Hippocampal formation (tissue), 2 donors: ENCODE measurements around the gene KHDRBS2.

Source experiments
- DNase-seq, 2 donors: peaks; one replicate each; lab custom pipeline; 2025; lab: John Stamatoyannopoulos, UW

Gene KHDRBS2

GRCh38 chr6:62035952-62036351 is 250.1 kb downstream of the KHDRBS2 start:
- DNase-seq, result no peak

- DNase-seq, result no peak
Measured at GRCh38 chr6:62013719-62014118, 272.3 kb downstream of the KHDRBS2 start.

GRCh38 chr6:62009445-62009844 is 276.6 kb downstream of the KHDRBS2 start:
- DNase-seq, result no peak

GRCh38 chr6:61989616-61990015 is 296.4 kb downstream of the KHDRBS2 start:
- DNase-seq, result no peak

- DNase-seq, result no peak
Measured at GRCh38 chr6:61980622-61981021, 305.4 kb downstream of the KHDRBS2 start.

- DNase-seq, result no peak
Measured at GRCh38 chr6:61977947-61978346, 308.1 kb downstream of the KHDRBS2 start.

GRCh38 chr6:61977099-61977498 is 308.9 kb downstream of the KHDRBS2 start:
- DNase-seq, result no peak

GRCh38 chr6:61959196-61959595 is 326.8 kb downstream of the KHDRBS2 start:
- DNase-seq, result no peak

GRCh38 chr6:61953851-61954250 is 332.2 kb downstream of the KHDRBS2 start:
- DNase-seq, result no peak

GRCh38 chr6:61951586-61951985 is 334.4 kb downstream of the KHDRBS2 start:
- no peak for DNase-seq

GRCh38 chr6:61950811-61951210 is 335.2 kb downstream of the KHDRBS2 start:
- DNase-seq, result no peak

- no peak for DNase-seq
Measured at GRCh38 chr6:61949971-61950370, 336.1 kb downstream of the KHDRBS2 start.

GRCh38 chr6:61949161-61949560 is 336.9 kb downstream of the KHDRBS2 start:
- no peak for DNase-seq

GRCh38 chr6:61947311-61947947 is 338.6 kb downstream of the KHDRBS2 start:
- DNase-seq, result no peak

- no peak for DNase-seq
Measured at GRCh38 chr6:61940919-61941318, 345.1 kb downstream of the KHDRBS2 start.

- DNase-seq, result no peak
Measured at GRCh38 chr6:61935242-61935846, 350.7 kb downstream of the KHDRBS2 start.

- DNase-seq, result no peak
Measured at GRCh38 chr6:61909486-61909885, 376.5 kb downstream of the KHDRBS2 start.

GRCh38 chr6:61901748-61902147 is 384.3 kb downstream of the KHDRBS2 start:
- no peak for DNase-seq

GRCh38 chr6:61894536-61894935 is 391.5 kb downstream of the KHDRBS2 start:
- DNase-seq, result no peak

GRCh38 chr6:61887423-61887822 is 398.6 kb downstream of the KHDRBS2 start:
- no peak for DNase-seq

GRCh38 chr6:61886608-61887259 is 399.3 kb downstream of the KHDRBS2 start:
- no peak for DNase-seq

- DNase-seq, result no peak
Measured at GRCh38 chr6:61869632-61870400, 416.2 kb downstream of the KHDRBS2 start.
